PC-3 (cell line): ENCODE measurements around the gene REG4. TPM values are rescaled to one million over a fixed set of nuclear protein-coding genes. Genes with fewer than 3 reads are reported as not detected.
"Not testable (repeated sequence)": the region's sequence is repeated elsewhere in the genome, so short reads cannot be mapped to it uniquely, and the experiment has no call there.

Experiments
- ATAC-seq: fragments of 200-7000 bp; cut with Tn5 transposase; 2 replicates; pipeline ENCODE4 v1.9.1; 2020; ENCODE audit warnings: mild to moderate bottlenecking, moderate library complexity
- BruUV-seq: library from RNA; stranded (reverse); fragments of 400-500 nt; replicated peaks from 2 replicates; lab custom pipeline; 2021; lab: Mats Ljungman, UMichigan
- CTCF ChIA-PET: fragments of 300-600 bp; sonication (Branson Sonifier 250); formaldehyde crosslinking; loops from one replicate; lab custom pipeline; 2022; ENCODE audit warnings: antibody characterized with exemption; lab: Charles Lee
- POLR2A ChIA-PET: fragments of 300-600 bp; sonication (Branson Sonifier 250); formaldehyde crosslinking; loops from one replicate; lab custom pipeline; 2022; ENCODE audit warnings: antibody characterized with exemption; ENCODE audit not compliant: unreplicated experiment; lab: Charles Lee
- DNase-seq: peaks from one replicate; pipeline ENCODE4 v3.0.0-alpha.2; 2015
- H2AFZ ChIP-seq: fragments of 300-600 bp; sonication (generic); 2 replicates; pipeline ENCODE4 v1.6.0; 2016; ENCODE audit warnings: antibody characterized with exemption, low read length
- H3F3A ChIP-seq: fragments of 300-600 bp; sonication (generic); one replicate; pipeline ENCODE4 v1.6.0; 2017; ENCODE audit warnings: antibody characterized with exemption, low read length, control low read depth, mild to moderate bottlenecking; ENCODE audit not compliant: unreplicated experiment
- H3K27ac ChIP-seq: fragments of 300-600 bp; sonication (generic); 2 replicates; pipeline ENCODE4 v1.5.1; 2016; ENCODE audit warnings: mild to moderate bottlenecking, low read length
- H3K27me3 ChIP-seq: fragments of 300-600 bp; sonication (generic); 2 replicates; pipeline ENCODE4 v1.6.1; 2016; ENCODE audit warnings: low read length, mixed read lengths
- H3K36me3 ChIP-seq: fragments of 300-600 bp; sonication (generic); 2 replicates; pipeline ENCODE4 v1.6.1; 2016; ENCODE audit warnings: low read depth, mixed run types, low read length, mixed read lengths
- H3K4me1 ChIP-seq: fragments of 300-600 bp; sonication (generic); 2 replicates; pipeline ENCODE4 v1.5.1; 2016; ENCODE audit warnings: low read length; ENCODE audit not compliant: insufficient read depth
- H3K4me2 ChIP-seq: fragments of 300-600 bp; sonication (generic); 2 replicates; pipeline ENCODE4 v1.6.0; 2016; ENCODE audit warnings: low read length
- H3K4me3 ChIP-seq: fragments of 300-600 bp; sonication (generic); 2 replicates; pipeline ENCODE4 v1.5.1; 2016; ENCODE audit warnings: mild to moderate bottlenecking, low read length, mixed read lengths
- H3K79me2 ChIP-seq: fragments of 300-600 bp; sonication (generic); 2 replicates; pipeline ENCODE4 v1.6.1; 2017; ENCODE audit warnings: low read length, mixed read lengths
- H3K9ac ChIP-seq: fragments of 300-600 bp; sonication (generic); 2 replicates; pipeline ENCODE4 v1.6.0; 2016; ENCODE audit warnings: mild to moderate bottlenecking, low read length
- H3K9me2 ChIP-seq: fragments of 300-600 bp; sonication (generic); replicated peaks from 2 replicates; pipeline ENCODE4 v1.6.1; 2016; ENCODE audit warnings: mixed run types, low read length, mixed read lengths
- H3K9me3 ChIP-seq: fragments of 300-600 bp; sonication (generic); 2 replicates; pipeline ENCODE4 v1.6.1; 2016; ENCODE audit warnings: low read length, mixed read lengths
- H4K20me1 ChIP-seq: fragments of 300-600 bp; sonication (generic); 2 replicates; pipeline ENCODE4 v1.6.1; 2016; ENCODE audit warnings: low read length, mixed read lengths
- EZH2 ChIP-seq: fragments of 300-600 bp; sonication (generic); IDR thresholded peaks from one replicate; pipeline ENCODE4 v1.6.1; 2017; ENCODE audit warnings: antibody characterized with exemption, mild to moderate bottlenecking, low read length; ENCODE audit not compliant: unreplicated experiment
- EZH2phosphoT487 ChIP-seq: fragments of 300-600 bp; sonication (generic); IDR thresholded peaks from 2 replicates; pipeline ENCODE4 v1.6.1; 2018; ENCODE audit warnings: mild to moderate bottlenecking, antibody characterized with exemption, low read length, borderline replicate concordance
- intact Hi-C: fragments of 100-400 bp; cut with micrococcal nuclease; formaldehyde crosslinking; loops from 2 replicates; pipeline ENCODE4 v1.9.0; 2023
- total RNA-seq: library from RNA; depleted of rRNA; stranded (reverse); fragments of >200 nt; gene quantifications from 2 replicates; pipeline ENCODE4 v1.2.3, GENCODE V29; 2014
- TF ChIP-seq, protein P1 (sequence below): fragments of 300-600 bp; sonication (generic); conservative IDR thresholded peaks from 2 replicates; pipeline ENCODE4 v1.5.1; 2017; ENCODE audit warnings: antibody characterized with exemption, low read depth, mild to moderate bottlenecking, low read length

Gene REG4
- total RNA-seq, 1 experiment from 2014 or later, result 0.87 TPM

GRCh38 chr1:119834990-119835389 is 23.7 kb upstream of the REG4 start:
- Histone ChIP-seq H3K79me2 (no peaks in the 10 kb centered on the region), H3K9me2 (no peaks in the 10 kb centered on the region), H4K20me1 (no peaks in the 10 kb centered on the region), H2AFZ (no peak overlapping the region), H3K9me3 (no peaks in the 10 kb centered on the region), H3K9ac (no peak overlapping the region), H3K27ac (no peak overlapping the region), H3F3A (no peaks in the 10 kb centered on the region), H3K27me3 (no peaks in the 10 kb centered on the region), H3K36me3 (no peaks in the 10 kb centered on the region), H3K4me2 (no peak overlapping the region), H3K4me3 (no peak overlapping the region), H3K4me1 (no peaks in the 10 kb centered on the region)
- TF ChIP-seq, protein P1, sequence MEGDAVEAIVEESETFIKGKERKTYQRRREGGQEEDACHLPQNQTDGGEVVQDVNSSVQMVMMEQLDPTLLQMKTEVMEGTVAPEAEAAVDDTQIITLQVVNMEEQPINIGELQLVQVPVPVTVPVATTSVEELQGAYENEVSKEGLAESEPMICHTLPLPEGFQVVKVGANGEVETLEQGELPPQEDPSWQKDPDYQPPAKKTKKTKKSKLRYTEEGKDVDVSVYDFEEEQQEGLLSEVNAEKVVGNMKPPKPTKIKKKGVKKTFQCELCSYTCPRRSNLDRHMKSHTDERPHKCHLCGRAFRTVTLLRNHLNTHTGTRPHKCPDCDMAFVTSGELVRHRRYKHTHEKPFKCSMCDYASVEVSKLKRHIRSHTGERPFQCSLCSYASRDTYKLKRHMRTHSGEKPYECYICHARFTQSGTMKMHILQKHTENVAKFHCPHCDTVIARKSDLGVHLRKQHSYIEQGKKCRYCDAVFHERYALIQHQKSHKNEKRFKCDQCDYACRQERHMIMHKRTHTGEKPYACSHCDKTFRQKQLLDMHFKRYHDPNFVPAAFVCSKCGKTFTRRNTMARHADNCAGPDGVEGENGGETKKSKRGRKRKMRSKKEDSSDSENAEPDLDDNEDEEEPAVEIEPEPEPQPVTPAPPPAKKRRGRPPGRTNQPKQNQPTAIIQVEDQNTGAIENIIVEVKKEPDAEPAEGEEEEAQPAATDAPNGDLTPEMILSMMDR, result no peak
- TF ChIP-seq EZH2phosphoT487, result no peak
- TF ChIP-seq EZH2, result no peak
- DNase-seq, result no peak
- no TSS peak for BruUV-seq
- intact Hi-C loops, result no loop called here
- ChIA-PET CTCF (no interaction called here), POLR2A (no interaction called here)
- no peak for ATAC-seq

- no peaks in the 10 kb centered on the region for H3K36me3 ChIP-seq
- H3K4me3 ChIP-seq, result no peak overlapping the region
- no peaks in the 10 kb centered on the region for H3K27me3 ChIP-seq
- ChIA-PET CTCF (no interaction called here), POLR2A (no interaction called here)
- no peaks in the 10 kb centered on the region for H3K79me2 ChIP-seq
- intact Hi-C loops, result no loop called here
- H3F3A ChIP-seq, result no peaks in the 10 kb centered on the region
- H3K27ac ChIP-seq, result no peak overlapping the region
- no peaks in the 10 kb centered on the region for H3K4me1 ChIP-seq
- no peak overlapping the region for H2AFZ ChIP-seq
- BruUV-seq, result no TSS peak
- TF ChIP-seq, protein P1, result no peak
- no peak for TF ChIP-seq EZH2
- no peaks in the 10 kb centered on the region for H4K20me1 ChIP-seq
- H3K9me3 ChIP-seq, result no peaks in the 10 kb centered on the region
- no peak overlapping the region for H3K4me2 ChIP-seq
- no peaks in the 10 kb centered on the region for H3K9me2 ChIP-seq
- no peak for ATAC-seq
- DNase-seq, result no peak
- H3K9ac ChIP-seq, result no peak overlapping the region
These were observed 19.8 kb upstream of the REG4 start for GRCh38 chr1:119831027-119831426.

GRCh38 chr1:119829625-119830024 is 18.4 kb upstream of the REG4 start:
- no peaks in the 10 kb centered on the region for H3K27me3 ChIP-seq
- H3K9ac ChIP-seq, result no peak overlapping the region
- no peaks in the 10 kb centered on the region for H3K9me2 ChIP-seq
- no peaks in the 10 kb centered on the region for H4K20me1 ChIP-seq
- no peak overlapping the region for H3K27ac ChIP-seq
- no peaks in the 10 kb centered on the region for H3K9me3 ChIP-seq
- H3K4me3 ChIP-seq, result no peak overlapping the region
- POLR2A ChIA-PET, result no interaction called here
- TF ChIP-seq, protein P1, result no peak
- no peak for TF ChIP-seq EZH2
- no peak for TF ChIP-seq EZH2phosphoT487
- intact Hi-C loops, result no loop called here
- H2AFZ ChIP-seq, result no peak overlapping the region
- no TSS peak for BruUV-seq
- no peaks in the 10 kb centered on the region for H3F3A ChIP-seq
- CTCF ChIA-PET, result no interaction called here
- ATAC-seq (no peak), DNase-seq (no peak)
- no peaks in the 10 kb centered on the region for H3K4me1 ChIP-seq
- H3K36me3 ChIP-seq, result no peaks in the 10 kb centered on the region
- H3K4me2 ChIP-seq, result no peak overlapping the region
- H3K79me2 ChIP-seq, result no peaks in the 10 kb centered on the region

GRCh38 chr1:119829006-119829405 is 17.7 kb upstream of the REG4 start:
- H3K9ac ChIP-seq, POLR2A ChIA-PET, H3K27ac ChIP-seq, DNase-seq, H4K20me1 ChIP-seq, BruUV-seq, H3K9me3 ChIP-seq, H3F3A ChIP-seq, CTCF ChIA-PET, H3K79me2 ChIP-seq, ATAC-seq, H3K27me3 ChIP-seq, intact Hi-C loops, H2AFZ ChIP-seq, H3K4me1 ChIP-seq, H3K4me2 ChIP-seq, H3K36me3 ChIP-seq, H3K4me3 ChIP-seq, H3K9me2 ChIP-seq: not testable (repeated sequence)
